Measurements from ENCODE around the gene GRM7. TPM values are rescaled to one million over a fixed set of nuclear protein-coding genes. Genes with fewer than 3 reads are reported as not detected.

The GRM7 gene
- total and polyA plus RNA-seq, 2 of the 4 experiments (the other 2 are of a cell fraction): not detected

DNA sequence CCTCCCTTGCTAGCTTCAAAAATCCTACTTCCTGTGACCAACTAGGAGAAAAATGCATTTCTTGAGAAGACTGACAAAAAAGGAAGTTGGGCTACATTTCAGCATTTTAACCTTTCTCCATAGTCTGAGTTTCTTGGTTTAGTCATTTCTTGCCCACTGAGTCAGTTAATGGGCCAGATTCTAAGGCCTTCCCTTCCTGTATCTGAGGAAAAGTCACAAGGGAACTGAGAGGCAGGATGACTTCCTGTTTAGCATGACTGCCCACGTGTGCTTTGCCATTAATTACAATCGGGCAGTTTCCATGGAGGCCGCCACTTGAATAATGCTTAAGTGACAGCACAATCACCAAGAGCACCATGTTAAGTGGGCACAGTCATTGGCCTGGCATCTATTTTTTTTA, 846.3 kb downstream of the GRM7 start:
- ChIA-PET POLR2A (ENCODE audit: unreplicated experiment) (no interaction called here), CTCF (interaction anchor here (0.7 kb wide), 1 partner anchor 24 kb away, joined by 5 read pairs; no protein-coding TSS in a partner anchor)
- Histone ChIP-seq H2AK9ac (replicated peaks; ENCODE audit: low read depth, low read length, poor library complexity) (no peak overlapping the region), H4K8ac (ENCODE audit: low read depth in 2 of 2, low read length in 2 of 2) (no peak overlapping the region), H2BK15ac (ENCODE audit: low read depth, low read length) (no peak overlapping the region), H3K4ac (ENCODE audit: low read depth, low read length) (no peak overlapping the region), H2AFZ (replicated peaks; ENCODE audit: low read length, poor library complexity) (no peak overlapping the region), H3K23ac (ENCODE audit: low read depth, low read length) (no peak overlapping the region), H3K79me1 (ENCODE audit: low read depth in 1 of 2, low read length in 2 of 2) (no peaks in the 10 kb centered on the region), H2BK20ac (ENCODE audit: low read depth, low read length) (no peak overlapping the region), H4K5ac (ENCODE audit: low read depth, low read length) (no peak overlapping the region), H3K27ac (ENCODE audit: insufficient read depth, low read length) (no peak overlapping the region), H3K4me2 (ENCODE audit: low read depth, low read length) (no peak overlapping the region), H3K4me1 (ENCODE audit: control insufficient read depth, insufficient read depth, low read length) (no peaks in the 10 kb centered on the region), H4K20me1 (ENCODE audit: insufficient read depth, low read length) (no peaks in the 10 kb centered on the region), H3K4me3 (ENCODE audit: insufficient read depth, low read depth, low read length) (no peak overlapping the region), H3K9me3 (ENCODE audit: control insufficient read depth, insufficient read depth, low read length) (peaks cover 24% of the 10 kb centered on the region), H4K91ac (ENCODE audit: insufficient read depth, low read depth, low read length) (no peak overlapping the region), H3K18ac (ENCODE audit: low read depth, low read length) (no peak overlapping the region), H3K27me3 (ENCODE audit: control insufficient read depth, insufficient read depth, low read length) (no peaks in the 10 kb centered on the region), H3K9ac (ENCODE audit: low read depth, low read length) (no peak overlapping the region), H3K9me1 (ENCODE audit: insufficient read depth, low read length) (no peaks in the 10 kb centered on the region), H2BK5ac (ENCODE audit: low read depth, low read length, poor library complexity, severe bottlenecking) (no peak overlapping the region), H3K56ac (ENCODE audit: extremely low read depth, insufficient read depth, low read length) (no peak overlapping the region), H2BK120ac (ENCODE audit: low read depth, low read length) (no peak overlapping the region), H3K36me3 (ENCODE audit: control insufficient read depth, insufficient read depth, low read length) (no peaks in the 10 kb centered on the region), H2AK5ac (ENCODE audit: low read depth, low read length) (no peak overlapping the region), H3K14ac (replicated peaks; ENCODE audit: low read depth, low read length) (no peak overlapping the region)
- no TSS peak for BruUV-seq (replicated peaks)
- intact Hi-C loops (cut with micrococcal nuclease) (no loop called here), dilution Hi-C loops (cut with HindIII; ENCODE audit: low sequenced_read_pairs, unreplicated experiment) (no loop called here), in situ Hi-C loops (cut with MboI; ENCODE audit: low sequenced_read_pairs) (no loop called here)
- no peak for DNase-seq
- no peak for ATAC-seq (ENCODE audit: low read depth)
- TF ChIP-seq CEBPB (IDR thresholded peaks at IDR 0.05; ENCODE audit: low read depth, low read length) (no peak), ELK1 (IDR thresholded peaks at IDR 0.05; ENCODE audit: borderline replicate concordance, low read depth, low read length) (no peak), BHLHE40 (IDR thresholded peaks at IDR 0.05; ENCODE audit: low read depth, low read length) (no peak), SMC3 (IDR thresholded peaks at IDR 0.05; ENCODE audit: low read depth, low read length) (no peak), MAFK (IDR thresholded peaks at IDR 0.05; ENCODE audit: low read depth, low read length) (no peak), MAZ (IDR thresholded peaks at IDR 0.05; ENCODE audit: borderline replicate concordance, low read depth, low read length) (no peak), NFE2L2 (IDR thresholded peaks at IDR 0.05; ENCODE audit: low read depth, low read length) (no peak), RAD21 (IDR thresholded peaks at IDR 0.05; ENCODE audit: low read length) (no peak), MXI1 (IDR thresholded peaks at IDR 0.05; ENCODE audit: borderline replicate concordance, low read depth, low read length) (no peak), RCOR1 (IDR thresholded peaks at IDR 0.05; ENCODE audit: insufficient replicate concordance, low read length) (no peak)
- TF ChIP-seq, protein P1, sequence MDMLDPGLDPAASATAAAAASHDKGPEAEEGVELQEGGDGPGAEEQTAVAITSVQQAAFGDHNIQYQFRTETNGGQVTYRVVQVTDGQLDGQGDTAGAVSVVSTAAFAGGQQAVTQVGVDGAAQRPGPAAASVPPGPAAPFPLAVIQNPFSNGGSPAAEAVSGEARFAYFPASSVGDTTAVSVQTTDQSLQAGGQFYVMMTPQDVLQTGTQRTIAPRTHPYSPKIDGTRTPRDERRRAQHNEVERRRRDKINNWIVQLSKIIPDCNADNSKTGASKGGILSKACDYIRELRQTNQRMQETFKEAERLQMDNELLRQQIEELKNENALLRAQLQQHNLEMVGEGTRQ (IDR thresholded peaks at IDR 0.05; ENCODE audit: low read depth, low read length): no peak
- TF ChIP-seq, protein P2, sequence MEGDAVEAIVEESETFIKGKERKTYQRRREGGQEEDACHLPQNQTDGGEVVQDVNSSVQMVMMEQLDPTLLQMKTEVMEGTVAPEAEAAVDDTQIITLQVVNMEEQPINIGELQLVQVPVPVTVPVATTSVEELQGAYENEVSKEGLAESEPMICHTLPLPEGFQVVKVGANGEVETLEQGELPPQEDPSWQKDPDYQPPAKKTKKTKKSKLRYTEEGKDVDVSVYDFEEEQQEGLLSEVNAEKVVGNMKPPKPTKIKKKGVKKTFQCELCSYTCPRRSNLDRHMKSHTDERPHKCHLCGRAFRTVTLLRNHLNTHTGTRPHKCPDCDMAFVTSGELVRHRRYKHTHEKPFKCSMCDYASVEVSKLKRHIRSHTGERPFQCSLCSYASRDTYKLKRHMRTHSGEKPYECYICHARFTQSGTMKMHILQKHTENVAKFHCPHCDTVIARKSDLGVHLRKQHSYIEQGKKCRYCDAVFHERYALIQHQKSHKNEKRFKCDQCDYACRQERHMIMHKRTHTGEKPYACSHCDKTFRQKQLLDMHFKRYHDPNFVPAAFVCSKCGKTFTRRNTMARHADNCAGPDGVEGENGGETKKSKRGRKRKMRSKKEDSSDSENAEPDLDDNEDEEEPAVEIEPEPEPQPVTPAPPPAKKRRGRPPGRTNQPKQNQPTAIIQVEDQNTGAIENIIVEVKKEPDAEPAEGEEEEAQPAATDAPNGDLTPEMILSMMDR (conservative IDR thresholded peaks at IDR 0.05; ENCODE audit: low read depth, low read length): no peak
- no CpG with 5 or more reads among the region's 3 CpGs for WGBS, 2 experiments (ENCODE audit: extremely low coverage in 2 of 2, insufficient read length in 1 of 2)

All from IMR-90 (cell line).